GM23248 (cell line): ENCODE results near the gene MAPT. TPM values are rescaled to one million over a fixed set of nuclear protein-coding genes. Genes with fewer than 3 reads are reported as not detected.

Experiments used
- DNase-seq: peaks from one replicate; pipeline ENCODE4 v3.0.0-alpha.2; 2015
- H2AFZ ChIP-seq: fragments of 200-600 bp; sonication (generic); 2 replicates; pipeline ENCODE4 v1.6.1; 2016; ENCODE audit warnings: antibody characterized with exemption
- H3F3A ChIP-seq: fragments of 200-600 bp; sonication (generic); 2 replicates; pipeline ENCODE4 v1.6.1; 2016; ENCODE audit warnings: mild to moderate bottlenecking, antibody characterized with exemption, mixed run types; ENCODE audit not compliant: insufficient read depth
- H3K27ac ChIP-seq: fragments of 200-600 bp; sonication (generic); 2 replicates; pipeline ENCODE4 v1.5.1; 2016; ENCODE audit warnings: mild to moderate bottlenecking
- H3K27me3 ChIP-seq: fragments of 200-600 bp; sonication (generic); replicated peaks from 2 replicates; pipeline ENCODE4 v1.6.1; 2016; ENCODE audit warnings: mild to moderate bottlenecking; ENCODE audit not compliant: insufficient read depth
- H3K36me3 ChIP-seq: fragments of 200-600 bp; sonication (generic); 2 replicates; pipeline ENCODE4 v1.6.1; 2016; ENCODE audit warnings: low read depth, mild to moderate bottlenecking
- H3K4me1 ChIP-seq: fragments of 200-600 bp; sonication (generic); 2 replicates; pipeline ENCODE4 v1.6.1; 2016; ENCODE audit warnings: mild to moderate bottlenecking; ENCODE audit not compliant: insufficient read depth
- H3K4me2 ChIP-seq: fragments of 200-600 bp; sonication (generic); one replicate; pipeline ENCODE4 v1.6.1; 2016; ENCODE audit warnings: mild to moderate bottlenecking; ENCODE audit not compliant: unreplicated experiment
- H3K4me3 ChIP-seq: fragments of 200-600 bp; sonication (generic); 2 replicates; pipeline ENCODE4 v1.5.1; 2016; ENCODE audit warnings: mild to moderate bottlenecking
- H3K79me2 ChIP-seq: fragments of 200-600 bp; sonication (generic); 2 replicates; pipeline ENCODE4 v1.6.1; 2016; ENCODE audit warnings: mild to moderate bottlenecking; ENCODE audit not compliant: insufficient read depth
- H3K9ac ChIP-seq: fragments of 200-600 bp; sonication (generic); 2 replicates; pipeline ENCODE4 v1.6.1; 2016; ENCODE audit warnings: mild to moderate bottlenecking
- H3K9me2 ChIP-seq: fragments of 200-600 bp; sonication (generic); 2 replicates; pipeline ENCODE4 v1.6.1; 2016; ENCODE audit warnings: mixed run types, mild to moderate bottlenecking, moderate library complexity; ENCODE audit not compliant: insufficient read depth
- H3K9me3 ChIP-seq: fragments of 200-600 bp; sonication (generic); one replicate; pipeline ENCODE4 v1.6.1; 2017; ENCODE audit warnings: low read depth
- H4K20me1 ChIP-seq: fragments of 200-600 bp; sonication (generic); 2 replicates; pipeline ENCODE4 v1.6.0; 2016; ENCODE audit not compliant: insufficient read depth
- EZH2 ChIP-seq: fragments of 200-600 bp; sonication (generic); IDR thresholded peaks from 2 replicates; pipeline ENCODE4 v1.6.1; 2018; ENCODE audit warnings: antibody characterized with exemption, mild to moderate bottlenecking; ENCODE audit not compliant: insufficient read depth, poor library complexity, severe bottlenecking
- EZH2phosphoT487 ChIP-seq: fragments of 200-600 bp; sonication (generic); IDR thresholded peaks from 2 replicates; pipeline ENCODE4 v1.6.1; 2018; ENCODE audit warnings: antibody characterized with exemption, moderate library complexity, mild to moderate bottlenecking, low read depth; ENCODE audit not compliant: insufficient read depth
- WGBS, 2 experiments: methylation state at CpG; one replicate each; pipeline ENCODE4 v1.1.6; 2015 to 2017; ENCODE audit warnings: low lambda C conversion rate in 2 of 2, low coverage in 1 of 2; ENCODE audit errors: missing lambda C conversion rate in 2 of 2; 5-methylcytosine and 5-hydroxymethylcytosine counted together
- in situ Hi-C: fragments of 300-500 bp; cut with MboI; formaldehyde crosslinking; loops from 2 replicates; pipeline ENCODE4 v1.15.0; 2020
- polyA plus RNA-seq: library from polyadenylated mRNA; unstranded; fragments of >200 nt; fragmentation: Nextera tagmentation; extraction: Ambion mirVana; gene quantifications from 2 replicates; pipeline ENCODE4 v1.2.1, GENCODE V29; 2016
- total RNA-seq: library from RNA; depleted of rRNA; stranded (reverse); fragments of >200 nt; shearing (Covaris generic); gene quantifications from 2 replicates; pipeline ENCODE4 v1.2.3, GENCODE V29; 2014

The MAPT gene
- total and polyA plus RNA-seq, 2 experiments from 2014 or later: 0.06 TPM; not detected in 1

- Histone ChIP-seq H3K9me2 (no peaks in the 10 kb centered on the region), H3K79me2 (no peaks in the 10 kb centered on the region), H3K27ac (no peak overlapping the region), H3K4me3 (no peak overlapping the region), H2AFZ (no peak overlapping the region), H3K9me3 (no peaks in the 10 kb centered on the region), H3K27me3 (peaks cover 25% of the 10 kb centered on the region), H3K4me2 (no peak overlapping the region), H3K36me3 (no peaks in the 10 kb centered on the region), H4K20me1 (no peaks in the 10 kb centered on the region), H3K9ac (no peak overlapping the region), H3K4me1 (peaks cover 5% of the 10 kb centered on the region; the same call in 1 of the 2 replicates), H3F3A (no peaks in the 10 kb centered on the region)
- DNase-seq: peak; percentile 30
- in situ Hi-C loops: no loop called here
- WGBS, 2 experiments: 9 to 14% methylated on average over 4 of the region's 4 CpGs
- TF ChIP-seq EZH2 (no peak), EZH2phosphoT487 (no peak)
Observed at GRCh38 chr17:45946841-45947256, 52.5 kb downstream of the MAPT start.

DNA sequence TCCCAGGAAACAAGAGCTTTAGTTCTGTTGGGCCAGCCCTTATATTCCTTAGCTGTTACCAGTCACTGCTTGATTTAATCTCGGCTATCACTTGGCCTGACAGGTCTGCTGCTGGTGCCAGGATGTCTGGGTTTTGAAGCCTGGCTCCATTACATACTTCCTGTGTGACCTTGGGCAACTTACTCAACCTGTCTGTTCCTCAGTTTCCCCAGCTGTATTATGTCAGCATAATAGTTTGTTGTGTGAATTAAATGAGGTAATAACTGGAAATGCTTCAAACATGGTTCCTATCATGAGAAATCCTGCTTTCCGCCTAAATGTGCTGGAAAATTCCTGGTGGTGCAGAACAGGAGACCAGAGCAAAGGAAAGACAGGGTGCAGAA, 54.1 kb downstream of the MAPT start:
- Histone ChIP-seq H3K4me1 (peaks cover 5% of the 10 kb centered on the region; the same call in 1 of the 2 replicates), H4K20me1 (no peaks in the 10 kb centered on the region), H3K27me3 (peaks cover 21% of the 10 kb centered on the region; the same call in 1 of the 2 replicates), H3K9ac (peak overlapping the region; percentile 58), H3K4me2 (peak overlapping the region; percentile 82), H3K9me2 (no peaks in the 10 kb centered on the region), H3K27ac (no peak overlapping the region), H3K36me3 (no peaks in the 10 kb centered on the region), H2AFZ (peak overlapping the region; percentile 80), H3K79me2 (no peaks in the 10 kb centered on the region), H3K4me3 (peak overlapping the region; percentile 65), H3F3A (no peaks in the 10 kb centered on the region), H3K9me3 (no peaks in the 10 kb centered on the region)
- 35 to 41% methylated on average over 2 of the region's 2 CpGs for WGBS, 2 experiments
- TF ChIP-seq EZH2phosphoT487 (no peak), EZH2 (no peak)
- in situ Hi-C loops: no loop called here
- peak; percentile 19 for DNase-seq

DNA sequence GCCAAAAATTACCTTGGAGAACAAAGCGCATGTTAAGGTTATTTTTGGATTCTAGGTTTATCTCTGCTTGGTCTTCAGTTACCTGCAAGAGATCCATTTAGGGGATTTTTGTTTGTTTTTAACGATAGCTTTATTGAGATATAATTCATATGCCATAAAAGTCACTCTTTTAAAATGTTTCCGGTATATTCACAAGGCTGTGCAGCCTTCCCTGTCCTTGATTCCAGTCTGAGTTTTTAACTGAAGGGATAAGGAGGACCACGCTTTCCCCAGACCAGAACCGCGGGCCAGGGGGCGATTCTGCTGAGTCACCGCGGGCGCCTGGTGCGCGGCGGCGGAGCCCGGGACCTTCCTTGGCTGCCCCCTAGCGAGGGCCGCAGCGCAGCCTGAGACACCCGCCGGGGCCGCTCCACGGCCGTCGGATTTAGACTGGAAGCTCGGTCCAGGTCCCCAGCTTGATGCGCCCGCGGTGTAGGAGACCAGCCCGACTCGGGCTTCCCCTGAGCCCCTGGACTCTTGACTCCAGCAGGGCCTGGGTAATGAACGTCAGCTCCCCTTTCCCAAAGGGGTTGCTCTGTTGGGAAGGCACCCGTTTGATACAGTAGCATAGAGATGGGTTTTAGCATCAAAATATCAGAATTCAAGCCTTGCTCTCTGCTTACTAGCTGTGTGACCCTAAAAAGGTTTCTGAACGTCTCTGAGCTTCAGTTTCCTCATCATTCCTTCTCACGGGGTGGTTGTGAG, 54.7 kb downstream of the MAPT start:
- Histone ChIP-seq H3F3A (no peaks in the 10 kb centered on the region), H3K4me2 (peak overlapping the region; percentile 82), H2AFZ (peak overlapping the region; percentile 80), H3K27ac (no peak overlapping the region), H3K79me2 (no peaks in the 10 kb centered on the region), H3K9me2 (no peaks in the 10 kb centered on the region), H3K36me3 (no peaks in the 10 kb centered on the region), H3K9me3 (no peaks in the 10 kb centered on the region), H3K9ac (peak overlapping the region; percentile 58), H3K4me1 (peaks cover 5% of the 10 kb centered on the region; the same call in 1 of the 2 replicates), H3K4me3 (peak overlapping the region; percentile 65), H3K27me3 (peaks cover 16% of the 10 kb centered on the region; the same call in 1 of the 2 replicates), H4K20me1 (no peaks in the 10 kb centered on the region)
- 6 to 7% methylated on average over 27 to 33 of the region's 34 CpGs for WGBS, 2 experiments
- peak; percentile 90 for DNase-seq
- in situ Hi-C loops: no loop called here
- TF ChIP-seq EZH2phosphoT487 (no peak), EZH2 (no peak)

- 0 out of 2 replicates have a peak, but pooled peaks cover 15% of the 10 kb centered on the region for H3K27me3 ChIP-seq
- in situ Hi-C loops: no loop called here
- no peak overlapping the region for H3K4me2 ChIP-seq
- no peak for DNase-seq
- H3K4me3 ChIP-seq: no peak overlapping the region
- 68 to 70% methylated on average over 7 to 9 of the region's 9 CpGs for WGBS, 2 experiments
- H3K36me3 ChIP-seq: no peaks in the 10 kb centered on the region
- no peak overlapping the region for H2AFZ ChIP-seq
- H3K9me3 ChIP-seq: no peaks in the 10 kb centered on the region
- H3K9ac ChIP-seq: no peak overlapping the region
- peaks cover 5% of the 10 kb centered on the region; the same call in 1 of the 2 replicates for H3K4me1 ChIP-seq
- no peaks in the 10 kb centered on the region for H3F3A ChIP-seq
- H3K79me2 ChIP-seq: no peaks in the 10 kb centered on the region
- H3K9me2 ChIP-seq: no peaks in the 10 kb centered on the region
- TF ChIP-seq EZH2phosphoT487: no peak
- TF ChIP-seq EZH2: no peak
- no peak overlapping the region for H3K27ac ChIP-seq
- H4K20me1 ChIP-seq: no peaks in the 10 kb centered on the region
Observed at GRCh38 chr17:45949755-45950320, 55.5 kb downstream of the MAPT start.
